Heart left ventricle (tissue), 13 donors: Measurements from ENCODE around the gene RASL10A.

Experiments used
- POLR2A ChIP-seq, 2 donors: fragments of 450-650 bp; IDR thresholded peaks; one replicate each; pipeline ENCODE4 v1.6.1; 2017; ENCODE audit warnings: antibody characterized with exemption in 2 of 2, mild to moderate bottlenecking in 2 of 2, moderate library complexity in 2 of 2
- TF ChIP-seq, protein P1 (sequence below), 12 donors: fragments of 200-600 bp; sonication (generic) in 4 of 12; IDR thresholded peaks; one replicate each; pipeline versions ENCODE4 v1.5.0 to v1.8.0; 2018 to 2022; ENCODE audit warnings: antibody characterized with exemption in 12 of 12, mild to moderate bottlenecking in 5 of 12
- donor health status: ischemic (EF 13 %, LVEDD 7.1; RV severe dilation, severe dysfunction).
- donor health status: DM: no; HTN: yes; CAD: no.
- donor health status: DM: no; HTN: no; CAD: no.
- donor health status: ischemic (EF 25% LVEDD 6.9; RV normal size, moderate dysfunction).
- donor health status: ischemic (EF 25% LVEDD 5.7; RV mildly dilated, moderate dysfunction).
- donor health status: ischemic (EF 35%, LVEDD 5.7; RV mildly dilated, moderate dysfunction).
- donor health status: nonischemic (EF 11% LVEDD 7.7; RV severe dilation, severe dysfunction).
- donor health status: DM: yes; HTN: yes; CAD: no.
- donor health status: PGD.
- donor health status: ischemic (EF 29% LVEDD 5.4; RV normal size, mild dysfunction).
- donor health status: nonischemic (EF 23%, LVEDD 6.1; RV moderate dilation, normal function).

DNA sequence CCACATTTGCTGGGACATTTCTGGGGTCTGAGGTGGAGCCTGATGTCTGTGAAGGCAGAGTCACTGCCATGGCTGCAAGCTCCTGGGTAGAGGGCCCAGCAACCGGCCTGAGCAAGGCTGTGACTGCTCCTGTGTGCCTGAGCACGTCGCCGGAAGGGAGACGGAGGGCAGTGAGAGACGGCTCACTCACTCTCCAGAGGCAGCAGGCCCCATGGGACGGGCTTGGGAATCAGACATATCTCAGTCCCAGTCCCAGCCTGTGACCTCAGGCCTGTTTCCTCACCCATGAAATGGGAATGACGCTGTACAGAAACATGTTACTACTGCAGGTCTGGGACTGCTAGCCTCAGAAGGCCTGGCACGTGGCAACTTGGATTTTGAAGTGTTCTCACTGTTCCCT, 36.4 kb upstream of the RASL10A start:
- TF ChIP-seq, protein P1, sequence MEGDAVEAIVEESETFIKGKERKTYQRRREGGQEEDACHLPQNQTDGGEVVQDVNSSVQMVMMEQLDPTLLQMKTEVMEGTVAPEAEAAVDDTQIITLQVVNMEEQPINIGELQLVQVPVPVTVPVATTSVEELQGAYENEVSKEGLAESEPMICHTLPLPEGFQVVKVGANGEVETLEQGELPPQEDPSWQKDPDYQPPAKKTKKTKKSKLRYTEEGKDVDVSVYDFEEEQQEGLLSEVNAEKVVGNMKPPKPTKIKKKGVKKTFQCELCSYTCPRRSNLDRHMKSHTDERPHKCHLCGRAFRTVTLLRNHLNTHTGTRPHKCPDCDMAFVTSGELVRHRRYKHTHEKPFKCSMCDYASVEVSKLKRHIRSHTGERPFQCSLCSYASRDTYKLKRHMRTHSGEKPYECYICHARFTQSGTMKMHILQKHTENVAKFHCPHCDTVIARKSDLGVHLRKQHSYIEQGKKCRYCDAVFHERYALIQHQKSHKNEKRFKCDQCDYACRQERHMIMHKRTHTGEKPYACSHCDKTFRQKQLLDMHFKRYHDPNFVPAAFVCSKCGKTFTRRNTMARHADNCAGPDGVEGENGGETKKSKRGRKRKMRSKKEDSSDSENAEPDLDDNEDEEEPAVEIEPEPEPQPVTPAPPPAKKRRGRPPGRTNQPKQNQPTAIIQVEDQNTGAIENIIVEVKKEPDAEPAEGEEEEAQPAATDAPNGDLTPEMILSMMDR (IDR thresholded peaks at IDR 0.05) = no peak
- no peak for TF ChIP-seq POLR2A (IDR thresholded peaks at IDR 0.05)
